PFSK-1 (cell line): ENCODE measurements around the gene SLC9C1.

Experiments used
- FOXP2 ChIP-seq: optimal IDR thresholded peaks from 2 replicates; pipeline ENCODE3; 2011; ENCODE audit warnings: borderline replicate concordance, control low read depth, inconsistent platforms; ENCODE audit not compliant: insufficient read depth; ENCODE audit errors: extremely low read length, extremely low read depth
- POLR2AphosphoS5 ChIP-seq: IDR thresholded peaks from 2 replicates; pipeline ENCODE4 v1.6.1; 2012; ENCODE audit warnings: low read depth, mild to moderate bottlenecking, control low read depth, low read length, moderate library complexity
- SIN3A ChIP-seq: IDR thresholded peaks from 2 replicates; pipeline ENCODE4 v1.6.1; 2012; ENCODE audit warnings: mild to moderate bottlenecking, low read length, moderate library complexity, borderline replicate concordance; ENCODE audit not compliant: insufficient read depth
- TF ChIP-seq, protein P1 (sequence below), 2 experiments: IDR thresholded peaks; 2 replicates each; pipeline versions ENCODE4 v1.6.1 to v1.8.0; 2011 to 2012; ENCODE audit warnings: low read depth in 2 of 2, low read length in 2 of 2, control low read depth in 1 of 2, inconsistent platforms in 1 of 2, mild to moderate bottlenecking in 1 of 2, moderate library complexity in 1 of 2; ENCODE audit not compliant: insufficient read depth in 1 of 2

DNA sequence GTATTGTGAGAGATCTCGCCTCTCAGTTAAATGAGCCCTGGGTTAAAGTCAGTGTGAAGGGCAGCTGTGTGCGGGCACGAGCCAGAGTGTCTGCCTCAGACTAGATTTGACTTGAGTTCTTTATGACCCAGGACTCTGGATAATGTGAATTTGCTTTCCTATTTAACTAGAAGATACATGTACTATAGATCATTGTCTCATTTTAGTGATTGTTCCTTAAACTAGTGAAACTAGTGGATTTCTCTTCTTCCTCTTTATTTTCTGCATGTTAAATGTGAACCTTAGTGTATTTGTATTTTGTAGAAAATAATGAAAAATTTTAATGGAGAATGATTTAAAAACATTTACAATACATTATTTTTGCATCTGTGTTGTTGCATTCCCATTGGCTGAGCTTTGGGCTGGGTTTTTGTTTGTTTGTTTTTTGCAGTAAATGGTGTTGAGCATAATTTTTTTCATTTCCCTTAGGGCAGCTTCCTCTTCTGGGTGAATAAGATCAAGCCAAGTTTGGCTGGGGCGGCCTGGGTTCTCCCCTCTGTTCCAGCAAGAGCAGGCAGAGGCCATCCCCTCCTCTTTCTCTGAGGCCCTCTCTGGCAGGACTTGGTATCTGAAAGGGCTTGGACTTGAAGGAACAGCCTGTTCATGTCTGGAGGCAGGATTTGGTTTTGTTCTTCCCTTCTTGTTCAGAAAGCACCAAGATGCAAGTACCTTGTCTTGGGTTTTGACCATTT lies 176.0 kb downstream of the SLC9C1 start:
- TF ChIP-seq POLR2AphosphoS5 (no peak), SIN3A (no peak), FOXP2 (no peak)
- TF ChIP-seq, protein P1, sequence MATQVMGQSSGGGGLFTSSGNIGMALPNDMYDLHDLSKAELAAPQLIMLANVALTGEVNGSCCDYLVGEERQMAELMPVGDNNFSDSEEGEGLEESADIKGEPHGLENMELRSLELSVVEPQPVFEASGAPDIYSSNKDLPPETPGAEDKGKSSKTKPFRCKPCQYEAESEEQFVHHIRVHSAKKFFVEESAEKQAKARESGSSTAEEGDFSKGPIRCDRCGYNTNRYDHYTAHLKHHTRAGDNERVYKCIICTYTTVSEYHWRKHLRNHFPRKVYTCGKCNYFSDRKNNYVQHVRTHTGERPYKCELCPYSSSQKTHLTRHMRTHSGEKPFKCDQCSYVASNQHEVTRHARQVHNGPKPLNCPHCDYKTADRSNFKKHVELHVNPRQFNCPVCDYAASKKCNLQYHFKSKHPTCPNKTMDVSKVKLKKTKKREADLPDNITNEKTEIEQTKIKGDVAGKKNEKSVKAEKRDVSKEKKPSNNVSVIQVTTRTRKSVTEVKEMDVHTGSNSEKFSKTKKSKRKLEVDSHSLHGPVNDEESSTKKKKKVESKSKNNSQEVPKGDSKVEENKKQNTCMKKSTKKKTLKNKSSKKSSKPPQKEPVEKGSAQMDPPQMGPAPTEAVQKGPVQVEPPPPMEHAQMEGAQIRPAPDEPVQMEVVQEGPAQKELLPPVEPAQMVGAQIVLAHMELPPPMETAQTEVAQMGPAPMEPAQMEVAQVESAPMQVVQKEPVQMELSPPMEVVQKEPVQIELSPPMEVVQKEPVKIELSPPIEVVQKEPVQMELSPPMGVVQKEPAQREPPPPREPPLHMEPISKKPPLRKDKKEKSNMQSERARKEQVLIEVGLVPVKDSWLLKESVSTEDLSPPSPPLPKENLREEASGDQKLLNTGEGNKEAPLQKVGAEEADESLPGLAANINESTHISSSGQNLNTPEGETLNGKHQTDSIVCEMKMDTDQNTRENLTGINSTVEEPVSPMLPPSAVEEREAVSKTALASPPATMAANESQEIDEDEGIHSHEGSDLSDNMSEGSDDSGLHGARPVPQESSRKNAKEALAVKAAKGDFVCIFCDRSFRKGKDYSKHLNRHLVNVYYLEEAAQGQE (IDR thresholded peaks at IDR 0.05; ENCODE audit: insufficient read depth in 1 of 2, low read depth in 2 of 2, low read length in 2 of 2): no peak
